GM18867 (cell line): ENCODE measurements around the gene LRRFIP1.
"Not testable (repeated sequence)": the region's sequence is repeated elsewhere in the genome, so short reads cannot be mapped to it uniquely, and the experiment has no call there.

ENCODE experiments used
- ATAC-seq: cut with Tn5 transposase; IDR thresholded peaks from one replicate; pipeline ENCODE4 v1.9.1; 2021; ENCODE audit warnings: mild to moderate bottlenecking, moderate library complexity; ENCODE audit not compliant: unreplicated experiment

LRRFIP1 gene

DNA sequence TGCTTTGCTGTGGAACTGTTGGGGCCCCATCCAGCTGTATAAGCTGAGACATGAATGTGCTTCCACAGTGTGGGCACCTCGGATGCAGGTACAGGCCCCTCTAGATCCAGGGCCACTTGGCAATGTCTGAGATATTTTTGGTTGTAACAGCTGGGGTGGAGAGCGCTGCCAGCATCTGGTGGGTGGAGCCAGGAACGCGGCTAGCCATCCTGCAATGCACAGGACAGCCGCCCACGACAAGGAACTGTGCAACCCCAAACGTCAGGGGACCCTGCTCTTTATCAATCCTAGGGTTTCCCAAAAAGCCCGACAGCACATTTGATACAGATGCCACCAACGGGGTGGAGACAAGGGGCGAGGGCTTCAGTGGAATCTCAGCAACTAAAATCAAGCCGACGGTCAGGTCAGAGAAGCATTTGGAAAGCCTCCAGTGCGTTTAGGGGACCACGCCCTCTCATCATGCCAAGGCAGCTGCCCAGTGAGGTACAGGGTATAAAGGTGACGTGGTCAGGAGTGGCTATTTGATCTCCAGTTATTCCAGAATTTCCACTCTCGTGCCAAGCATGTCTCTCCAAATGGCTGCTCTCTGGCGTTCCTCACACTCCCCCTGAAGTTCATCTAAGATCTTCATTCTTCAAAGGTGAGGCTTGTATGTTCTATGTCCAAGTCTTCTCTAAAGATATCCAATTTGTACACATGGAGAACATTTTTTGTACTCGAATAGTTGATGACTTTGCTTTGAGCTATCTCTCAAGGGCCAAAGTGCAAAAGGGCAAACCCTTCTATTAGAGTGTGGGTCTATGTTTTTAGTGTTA, 55.7 kb downstream of the LRRFIP1 start:
- ATAC-seq = no peak

DNA sequence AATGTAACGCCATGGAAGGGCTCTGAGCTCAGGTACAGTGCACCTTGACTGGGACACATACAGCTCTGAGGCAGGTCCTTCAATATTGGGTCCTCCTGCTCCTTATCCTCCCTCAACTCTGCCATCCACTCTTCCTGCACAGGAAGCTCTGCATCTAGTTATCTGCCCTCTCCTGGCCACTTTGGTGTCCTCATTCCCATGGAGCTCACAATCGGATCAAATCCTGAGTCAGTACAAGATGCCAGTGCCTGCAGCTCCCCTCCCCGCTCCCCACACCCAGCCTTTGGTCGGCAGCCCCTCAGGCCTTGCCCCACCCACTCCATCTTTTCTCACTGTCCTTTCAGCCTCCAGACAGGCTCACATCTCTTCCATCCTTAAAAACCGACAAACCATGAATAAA, 58.0 kb downstream of the LRRFIP1 start:
- no peak for ATAC-seq

DNA sequence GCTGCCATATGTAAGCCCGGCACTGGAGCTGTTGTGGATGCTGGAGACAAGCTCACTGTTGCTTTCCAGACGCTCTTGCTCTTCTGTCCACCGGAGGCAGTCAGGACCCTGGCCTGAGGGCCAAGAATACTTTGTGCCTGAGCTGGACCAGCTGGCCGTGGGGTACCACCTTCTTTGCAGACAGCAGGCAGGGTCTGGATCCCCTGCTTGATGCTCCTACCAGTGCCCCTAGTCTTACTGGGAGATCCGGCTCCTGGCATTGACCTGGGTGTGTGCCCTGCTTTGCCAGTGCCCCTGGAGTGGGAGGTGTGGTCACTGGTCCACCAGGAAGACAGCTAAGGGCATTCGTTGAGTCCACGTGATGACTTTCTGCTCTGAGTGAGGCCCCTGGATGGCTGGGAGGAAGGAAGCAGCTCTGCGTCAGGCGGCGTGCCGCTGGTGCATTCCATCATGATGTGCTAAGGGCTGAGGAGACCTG, 59.3 kb downstream of the LRRFIP1 start:
- ATAC-seq = no peak

DNA sequence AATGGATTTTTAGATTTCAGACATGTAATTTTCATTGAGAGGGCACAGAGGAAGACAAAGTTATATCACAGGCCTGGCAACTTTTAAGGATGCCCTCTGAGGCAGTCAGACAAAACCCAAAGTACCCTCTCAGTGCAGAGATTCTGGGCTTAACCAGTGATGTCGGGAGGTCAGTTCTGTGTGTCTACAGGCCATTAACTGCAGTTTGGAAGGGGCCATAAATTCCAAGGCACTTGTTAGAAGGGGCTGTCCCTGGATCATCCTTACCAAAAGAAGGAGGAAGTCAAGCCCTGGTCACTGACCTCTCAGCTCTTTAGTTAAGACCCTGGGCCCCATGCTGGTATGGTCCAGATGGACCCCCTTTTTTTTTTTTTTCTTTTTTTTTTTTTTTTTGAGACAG, 60.7 kb downstream of the LRRFIP1 start:
- no peak for ATAC-seq

DNA sequence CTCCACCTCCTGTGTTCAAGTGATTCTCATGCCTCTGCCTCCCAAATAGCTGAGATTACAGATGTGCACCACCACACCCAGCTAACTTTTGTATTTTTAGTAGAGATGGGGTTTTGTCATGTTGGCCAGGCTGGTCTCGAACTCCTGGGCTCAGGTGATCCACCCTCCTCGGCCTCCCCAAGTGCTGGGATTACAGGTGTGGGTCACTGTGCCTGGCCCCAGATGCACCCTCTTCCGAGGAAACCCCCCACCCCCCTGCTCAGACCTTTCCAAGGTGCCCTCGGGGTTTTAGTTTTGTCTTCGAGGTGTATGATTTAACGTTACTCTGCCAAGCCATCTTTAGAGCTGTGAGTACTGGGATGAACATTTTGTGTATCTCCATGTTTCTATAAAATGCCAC, 61.2 kb downstream of the LRRFIP1 start:
- ATAC-seq = not testable (repeated sequence)

DNA sequence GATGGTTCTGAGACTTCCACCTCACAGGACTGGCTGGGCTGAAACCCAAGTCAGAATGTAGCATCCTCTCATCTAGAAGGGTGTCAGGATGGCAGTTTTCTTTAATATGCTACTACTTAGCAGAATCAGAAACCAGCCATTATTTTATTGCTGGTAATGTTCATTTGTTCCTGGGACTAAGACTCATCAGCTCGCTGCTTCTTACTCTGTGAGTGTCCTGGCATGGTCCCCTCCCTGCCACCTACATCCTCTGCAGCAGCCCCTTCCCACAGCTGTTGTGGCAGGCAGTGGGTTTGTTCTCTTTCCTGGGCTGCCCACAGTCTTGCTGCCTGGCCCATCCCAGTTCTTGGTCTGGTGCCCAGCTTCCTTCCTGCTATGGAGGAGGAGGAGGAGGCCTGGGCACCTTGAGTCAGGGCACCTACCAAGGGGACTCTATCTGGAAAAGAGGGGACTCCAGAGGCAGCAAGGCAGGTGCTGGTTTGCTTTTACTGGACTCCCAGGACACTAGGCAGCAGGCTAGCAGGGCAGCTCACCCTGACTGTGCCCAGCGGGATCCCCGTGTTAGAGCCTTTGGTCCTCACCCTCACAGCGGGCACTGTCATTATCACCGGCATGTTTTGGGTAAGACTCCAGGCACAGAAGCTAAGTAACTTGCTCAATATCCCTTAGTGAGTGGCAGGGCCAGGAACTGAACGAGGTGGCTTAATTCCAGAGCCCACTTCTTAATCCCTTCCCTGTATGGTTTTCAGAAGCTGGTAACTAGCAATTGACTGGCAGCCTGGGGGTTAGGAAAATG, 62.1 kb downstream of the LRRFIP1 start:
- no peak for ATAC-seq

DNA sequence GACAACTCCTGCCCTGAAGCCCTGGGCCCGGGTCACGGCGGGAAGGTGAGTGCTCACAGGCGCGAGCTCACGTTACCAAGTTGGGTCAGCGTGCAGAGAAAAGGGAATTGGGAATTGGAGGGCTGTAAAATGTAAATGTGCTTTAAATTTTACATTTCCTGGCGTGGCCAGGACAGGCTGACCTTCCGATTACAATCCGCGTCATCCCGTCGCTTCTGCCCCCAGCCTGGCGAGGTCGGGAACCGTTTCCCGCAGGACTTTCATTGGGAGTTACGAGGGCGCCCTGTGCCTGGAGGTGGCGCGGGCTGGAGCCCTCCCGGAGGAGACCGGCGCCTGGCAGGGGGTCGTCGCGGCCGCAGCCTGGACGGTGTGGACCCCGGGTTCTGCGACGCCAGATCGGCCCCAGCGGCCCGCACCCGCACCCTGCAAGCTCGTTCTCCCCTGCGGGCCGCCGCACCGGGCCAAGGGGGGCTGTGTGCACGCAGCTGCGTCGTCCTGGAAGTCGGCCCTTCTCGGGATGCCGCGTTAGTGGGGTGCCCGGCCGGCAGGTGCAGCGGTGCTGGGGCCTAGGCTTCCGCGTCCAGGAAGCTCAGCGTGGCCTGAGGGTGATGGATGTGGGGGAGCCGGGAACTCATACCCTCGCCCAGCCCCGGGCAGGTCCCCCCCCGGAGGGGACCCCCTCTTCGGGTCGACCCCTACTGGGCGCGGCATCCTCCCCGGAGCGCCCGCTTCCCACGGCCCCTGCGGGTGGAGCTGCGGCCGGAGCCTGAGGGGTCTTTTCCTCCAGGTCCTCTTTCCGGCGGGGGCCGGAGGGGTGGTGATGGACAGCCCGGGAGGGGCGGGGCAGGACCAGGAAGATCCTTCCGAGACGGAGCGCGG, 63.9 kb downstream of the LRRFIP1 start:
- peak; percentile 40 for ATAC-seq

DNA sequence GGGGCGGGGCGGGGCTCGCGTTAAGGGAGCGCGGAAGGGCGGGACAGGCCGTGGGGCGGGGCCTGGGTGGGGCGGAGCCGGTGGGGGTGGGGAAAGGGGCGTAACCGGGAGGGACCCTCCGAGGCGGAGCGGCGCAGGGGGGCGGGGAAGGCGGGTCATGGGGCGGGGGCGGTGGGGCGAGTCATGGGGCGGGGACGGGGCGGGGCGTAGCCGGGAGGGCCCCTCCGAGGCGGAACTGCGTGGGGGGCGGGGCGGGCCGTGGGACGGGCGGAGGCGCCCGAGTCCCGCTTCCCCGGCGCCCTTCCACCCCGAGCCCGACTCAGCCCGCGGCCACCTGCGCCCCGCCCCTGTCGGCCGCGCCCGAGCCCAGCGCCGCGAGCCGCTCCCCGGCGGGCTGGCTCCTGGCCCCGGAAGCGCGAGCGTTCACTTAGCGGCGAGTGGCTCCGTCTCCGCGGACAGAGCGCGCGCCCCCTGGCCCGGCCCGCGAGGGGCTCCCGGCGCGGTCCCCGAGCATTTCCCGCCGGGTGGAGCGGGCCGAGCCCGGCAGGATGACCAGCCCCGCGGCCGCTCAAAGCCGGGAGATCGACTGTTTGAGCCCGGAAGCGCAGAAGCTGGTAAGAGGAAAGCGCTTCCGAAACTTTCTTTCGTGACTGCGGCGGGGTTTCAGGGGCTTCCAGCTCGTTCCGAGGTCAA, 64.7 kb downstream of the LRRFIP1 start:
- peak; percentile 59 for ATAC-seq

DNA sequence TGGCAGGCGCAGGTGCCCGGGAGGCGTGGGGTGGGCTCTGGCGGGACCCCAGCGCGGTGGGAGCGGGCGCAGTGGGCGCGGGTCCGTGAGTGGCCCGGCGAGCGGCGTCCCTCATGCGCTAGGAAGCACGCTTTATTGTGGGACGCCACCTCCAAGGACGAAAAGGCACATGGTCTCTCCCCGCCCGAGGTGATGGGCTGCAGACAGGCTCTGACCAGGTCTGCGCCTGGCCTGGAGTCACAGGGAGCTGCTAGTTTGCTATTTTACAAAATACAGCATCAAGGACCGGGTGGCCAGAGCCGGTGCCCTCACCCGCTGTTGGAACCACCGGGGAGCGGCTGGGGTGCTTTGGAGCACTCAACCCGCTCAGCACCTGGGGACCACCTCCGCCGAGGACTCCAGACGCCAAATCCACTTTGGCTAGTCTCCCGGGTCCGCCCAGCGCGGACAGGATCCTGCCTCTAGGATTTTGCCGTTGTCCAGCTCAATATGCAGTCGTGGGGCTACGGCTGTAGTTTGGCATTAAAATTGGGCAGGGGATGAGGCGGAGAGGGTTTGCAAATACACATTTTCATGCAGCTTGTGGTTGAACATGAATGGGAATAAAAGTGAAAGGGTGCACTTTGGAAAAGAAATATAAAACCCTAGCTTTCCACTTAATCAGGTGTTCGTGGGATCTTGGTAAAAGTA, 65.4 kb downstream of the LRRFIP1 start:
- ATAC-seq = peak; percentile 4

DNA sequence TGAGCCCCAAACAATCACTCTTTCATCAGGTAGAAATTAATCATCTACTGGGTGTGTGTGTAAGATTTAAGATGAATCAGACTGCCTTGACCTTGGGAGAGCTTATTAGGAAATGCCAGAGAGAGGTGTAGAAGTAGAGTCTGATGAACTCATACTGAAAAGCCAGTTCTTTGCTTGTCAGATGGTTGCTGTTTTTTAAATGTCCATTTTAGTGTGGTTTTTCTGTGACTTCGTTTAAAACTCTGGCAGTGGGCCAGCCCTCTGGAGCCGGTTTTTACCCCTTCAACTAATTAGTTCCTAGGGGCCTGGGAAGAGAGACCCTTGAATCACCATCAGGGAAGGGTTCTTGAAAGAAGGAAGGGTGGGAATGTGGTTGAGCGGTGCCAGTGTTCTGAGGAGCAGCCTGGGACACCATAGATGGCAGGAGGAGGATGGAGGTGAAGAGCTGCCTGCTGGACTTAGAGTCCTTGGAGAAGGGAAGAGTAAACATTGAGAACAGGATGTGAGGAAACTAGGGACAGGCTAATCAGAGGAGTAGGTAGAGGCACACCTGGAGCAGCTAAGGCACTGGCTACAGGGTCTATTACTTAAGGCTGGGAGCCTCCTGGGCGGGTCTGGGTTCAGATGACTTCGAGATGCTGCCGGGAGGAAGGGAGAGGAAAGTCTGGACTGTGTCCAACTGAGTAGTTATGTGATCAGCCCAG, 66.1 kb downstream of the LRRFIP1 start:
- ATAC-seq = no peak

DNA sequence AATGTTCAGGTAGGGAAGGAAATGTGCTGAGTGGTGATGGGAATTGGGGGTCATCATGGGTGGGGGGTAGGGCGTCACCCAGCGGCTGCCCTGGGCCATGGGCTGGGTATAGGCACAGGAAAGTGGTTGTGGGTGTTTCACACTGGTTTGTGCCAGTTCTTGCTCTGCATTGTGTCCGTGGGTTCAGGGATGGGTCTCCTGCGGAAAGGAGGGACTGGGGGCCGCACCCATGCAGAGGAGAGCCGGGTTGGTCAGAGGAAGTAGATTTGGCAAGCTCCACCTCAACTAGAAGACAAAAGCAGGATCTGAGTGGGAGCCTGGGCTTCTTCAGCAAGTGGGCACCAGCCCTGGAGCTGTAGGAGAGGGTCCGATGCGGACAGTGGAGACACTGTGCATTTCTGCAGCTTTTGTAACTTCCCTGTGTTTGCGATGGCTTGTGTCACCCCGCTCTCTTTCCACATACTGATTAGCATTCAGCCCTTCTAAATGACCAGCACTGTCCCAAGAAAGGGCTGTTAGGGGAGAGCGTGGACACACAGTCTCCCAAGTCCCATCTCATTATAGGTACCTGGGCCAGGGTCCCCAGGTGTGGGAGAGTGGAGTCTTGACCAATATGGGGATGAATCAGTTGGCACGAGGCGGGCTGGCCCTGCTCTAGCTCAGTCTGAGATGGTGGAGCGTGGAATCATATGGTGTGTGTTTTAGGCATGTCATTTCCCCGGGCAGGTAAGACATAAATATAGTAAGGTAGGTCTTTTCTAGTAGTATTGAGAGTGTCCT, 67.2 kb downstream of the LRRFIP1 start:
- no peak for ATAC-seq

DNA sequence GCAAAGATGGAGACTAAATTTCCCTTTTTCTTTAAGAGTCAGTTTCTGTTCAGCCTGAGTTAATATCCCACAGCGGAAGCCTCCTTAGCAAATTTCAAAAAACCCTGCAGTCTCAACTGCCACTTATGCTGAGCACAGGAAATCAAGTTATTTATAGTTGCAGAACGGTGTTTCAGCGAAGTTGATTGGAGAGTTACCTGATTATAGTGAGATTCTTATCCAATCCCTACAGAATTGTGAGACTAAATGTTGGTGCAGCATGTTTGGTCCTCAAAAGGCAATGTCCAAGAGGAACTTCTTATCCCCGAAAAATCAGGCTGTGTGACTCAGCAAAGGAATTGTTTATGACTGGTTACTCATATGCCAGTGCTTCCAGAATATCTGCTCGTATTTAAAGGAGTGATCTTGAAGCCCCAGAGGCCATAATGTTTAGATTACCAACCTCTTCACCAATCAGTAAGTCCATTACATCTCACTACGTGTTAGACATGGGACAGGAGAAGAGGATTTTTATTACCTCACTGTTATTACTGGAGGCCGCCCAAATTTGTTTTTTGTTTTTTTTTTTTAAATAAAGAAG, 67.9 kb downstream of the LRRFIP1 start:
- ATAC-seq = no peak

DNA sequence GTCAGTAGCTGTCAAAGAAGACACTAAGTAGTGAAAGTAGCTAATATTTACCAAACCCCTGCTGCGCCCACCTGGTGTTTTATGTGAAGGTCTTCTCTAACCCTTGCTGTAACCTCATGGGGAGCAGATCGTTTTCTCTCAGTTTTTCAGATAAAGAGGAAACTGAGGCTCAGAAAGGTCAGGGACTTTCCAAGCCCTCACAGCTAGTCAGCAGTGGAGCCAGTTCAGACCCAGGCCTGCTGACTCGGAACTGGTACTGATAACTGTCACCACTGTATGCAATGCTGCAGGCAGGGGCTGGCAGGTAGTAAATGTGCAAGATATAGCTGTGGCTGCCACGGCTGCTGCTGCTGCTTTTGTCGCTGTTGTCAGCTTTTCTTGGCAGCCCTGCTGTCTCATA, 69.1 kb downstream of the LRRFIP1 start:
- peak; percentile 24 for ATAC-seq

DNA sequence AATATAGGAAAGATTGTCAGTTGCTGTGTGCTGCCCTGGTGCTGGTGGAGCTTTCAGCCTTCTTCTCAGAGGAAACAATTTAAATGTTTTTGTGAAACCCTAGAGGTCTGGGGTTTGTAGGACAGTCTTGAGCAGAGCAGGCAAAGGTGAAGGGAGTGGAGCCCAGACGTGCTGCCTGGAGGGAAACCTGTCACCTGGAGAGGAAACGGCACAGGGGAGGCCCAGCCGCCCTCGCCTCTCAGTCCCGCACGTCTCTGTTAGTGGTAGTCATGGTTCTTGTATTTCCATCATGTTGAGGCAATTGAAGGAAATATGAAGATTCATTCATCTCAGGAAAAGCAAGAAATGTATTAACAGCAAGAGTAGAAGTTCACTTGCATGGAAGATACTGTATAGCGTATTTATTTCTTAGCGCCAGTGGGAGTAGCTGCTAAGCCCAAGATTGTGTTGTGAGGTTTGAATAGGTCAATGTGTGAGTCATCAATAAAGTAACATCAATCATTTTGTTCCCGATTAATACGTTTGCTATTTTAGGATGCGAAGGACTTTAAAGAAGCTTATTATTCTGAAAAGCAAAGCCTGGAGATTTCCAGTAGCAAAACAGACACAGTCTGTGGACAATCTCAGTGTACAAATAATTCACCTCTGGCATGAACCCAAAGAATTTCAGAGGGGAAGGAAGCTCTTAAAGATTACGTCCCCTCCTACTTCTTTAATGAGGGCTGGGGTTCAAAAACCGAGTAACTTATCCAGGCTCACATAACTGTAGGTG, 70.4 kb downstream of the LRRFIP1 start:
- ATAC-seq = no peak

DNA sequence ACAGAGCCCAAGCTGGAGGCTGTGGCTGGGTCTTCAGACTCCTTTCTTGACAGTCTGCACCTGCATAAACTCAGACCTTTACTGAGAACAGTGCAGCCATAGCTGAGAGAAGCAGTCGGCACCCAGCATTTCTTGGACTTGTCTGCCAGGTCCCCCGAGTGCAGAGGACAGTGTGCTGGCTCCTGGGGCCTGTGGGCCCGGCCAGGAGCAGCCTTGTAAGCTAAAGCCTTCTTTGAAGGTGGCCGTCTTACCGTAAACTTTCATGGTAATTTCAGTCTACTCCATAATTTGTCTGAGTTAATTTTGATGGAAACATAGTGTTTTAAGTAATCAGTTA, 70.9 kb downstream of the LRRFIP1 start:
- no peak for ATAC-seq

DNA sequence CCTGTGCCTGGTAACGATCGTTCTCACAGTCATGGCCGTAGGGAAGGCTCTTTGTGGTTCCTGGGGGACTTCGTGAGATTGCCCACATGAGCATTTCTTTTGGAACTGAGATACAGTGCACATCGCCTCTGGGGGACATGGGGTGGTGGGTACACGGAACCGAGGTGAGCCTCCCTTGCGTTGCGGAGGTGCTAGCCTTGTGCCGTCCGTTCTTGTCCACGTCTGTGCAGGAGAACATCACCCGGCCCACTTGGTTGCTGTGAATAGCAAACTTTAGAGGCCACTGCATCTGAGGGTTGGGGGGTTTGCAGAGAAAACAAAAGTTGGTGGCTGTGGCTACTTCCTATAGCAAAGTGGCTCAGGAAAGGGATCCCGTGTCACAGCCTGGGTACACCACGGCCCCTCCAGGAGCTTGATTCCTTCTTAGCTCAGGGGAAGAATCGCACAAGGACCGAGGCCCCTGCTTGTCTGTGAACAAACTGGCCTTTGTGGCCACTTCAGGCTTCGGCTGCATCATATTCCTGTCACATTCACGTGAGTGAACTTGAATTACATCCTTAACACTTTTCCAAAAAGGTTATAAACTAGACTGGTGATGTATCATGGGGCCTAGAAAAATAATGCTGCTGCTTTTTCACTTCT, 72.6 kb downstream of the LRRFIP1 start:
- ATAC-seq = no peak

DNA sequence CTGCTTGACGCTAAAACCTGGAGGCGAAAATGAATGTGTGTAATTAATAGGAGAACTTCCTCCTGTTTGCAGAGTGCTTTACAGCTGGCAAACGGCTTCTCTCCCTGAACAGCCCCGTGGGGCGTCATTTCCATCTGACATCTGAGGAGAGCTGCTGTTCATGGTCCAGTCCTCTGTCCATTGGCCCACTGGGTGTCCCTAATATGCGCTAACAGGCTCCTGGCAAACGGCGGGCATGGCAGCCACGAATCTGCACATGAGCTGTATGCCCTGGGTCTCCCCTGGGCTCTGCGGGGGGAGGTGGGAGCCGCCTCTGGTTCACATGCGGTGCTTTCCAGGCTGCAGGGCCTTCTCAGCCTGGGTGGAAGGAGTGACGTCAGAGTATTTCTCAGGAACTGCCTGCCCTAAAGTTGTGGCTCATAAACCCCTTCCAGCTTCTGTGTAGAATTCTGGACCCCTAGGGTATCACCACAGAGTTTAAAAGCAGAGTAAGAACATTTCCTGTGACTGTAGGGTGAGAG, 73.2 kb downstream of the LRRFIP1 start:
- ATAC-seq = no peak
